PC-3 (cell line): ENCODE measurements around the gene EIF4EBP2. TPM values are rescaled to one million over a fixed set of nuclear protein-coding genes. Genes with fewer than 3 reads are reported as not detected.

Experiments used
- ATAC-seq: fragments of 200-7000 bp; cut with Tn5 transposase; 2 replicates; pipeline ENCODE4 v1.9.1; 2020; ENCODE audit warnings: mild to moderate bottlenecking, moderate library complexity
- BruUV-seq: library from RNA; stranded (reverse); fragments of 400-500 nt; replicated peaks from 2 replicates; lab custom pipeline; 2021; lab: Mats Ljungman, UMichigan
- CTCF ChIA-PET: fragments of 300-600 bp; sonication (Branson Sonifier 250); formaldehyde crosslinking; loops from one replicate; lab custom pipeline; 2022; ENCODE audit warnings: antibody characterized with exemption; lab: Charles Lee
- POLR2A ChIA-PET: fragments of 300-600 bp; sonication (Branson Sonifier 250); formaldehyde crosslinking; loops from one replicate; lab custom pipeline; 2022; ENCODE audit warnings: antibody characterized with exemption; ENCODE audit not compliant: unreplicated experiment; lab: Charles Lee
- DNase-seq: peaks from one replicate; pipeline ENCODE4 v3.0.0-alpha.2; 2015
- H2AFZ ChIP-seq: fragments of 300-600 bp; sonication (generic); 2 replicates; pipeline ENCODE4 v1.6.0; 2016; ENCODE audit warnings: antibody characterized with exemption, low read length
- H3F3A ChIP-seq: fragments of 300-600 bp; sonication (generic); one replicate; pipeline ENCODE4 v1.6.0; 2017; ENCODE audit warnings: antibody characterized with exemption, low read length, control low read depth, mild to moderate bottlenecking; ENCODE audit not compliant: unreplicated experiment
- H3K27ac ChIP-seq: fragments of 300-600 bp; sonication (generic); 2 replicates; pipeline ENCODE4 v1.5.1; 2016; ENCODE audit warnings: mild to moderate bottlenecking, low read length
- H3K27me3 ChIP-seq: fragments of 300-600 bp; sonication (generic); 2 replicates; pipeline ENCODE4 v1.6.1; 2016; ENCODE audit warnings: low read length, mixed read lengths
- H3K36me3 ChIP-seq: fragments of 300-600 bp; sonication (generic); 2 replicates; pipeline ENCODE4 v1.6.1; 2016; ENCODE audit warnings: low read depth, mixed run types, low read length, mixed read lengths
- H3K4me1 ChIP-seq: fragments of 300-600 bp; sonication (generic); 2 replicates; pipeline ENCODE4 v1.5.1; 2016; ENCODE audit warnings: low read length; ENCODE audit not compliant: insufficient read depth
- H3K4me2 ChIP-seq: fragments of 300-600 bp; sonication (generic); 2 replicates; pipeline ENCODE4 v1.6.0; 2016; ENCODE audit warnings: low read length
- H3K4me3 ChIP-seq: fragments of 300-600 bp; sonication (generic); 2 replicates; pipeline ENCODE4 v1.5.1; 2016; ENCODE audit warnings: mild to moderate bottlenecking, low read length, mixed read lengths
- H3K79me2 ChIP-seq: fragments of 300-600 bp; sonication (generic); 2 replicates; pipeline ENCODE4 v1.6.1; 2017; ENCODE audit warnings: low read length, mixed read lengths
- H3K9ac ChIP-seq: fragments of 300-600 bp; sonication (generic); 2 replicates; pipeline ENCODE4 v1.6.0; 2016; ENCODE audit warnings: mild to moderate bottlenecking, low read length
- H3K9me2 ChIP-seq: fragments of 300-600 bp; sonication (generic); replicated peaks from 2 replicates; pipeline ENCODE4 v1.6.1; 2016; ENCODE audit warnings: mixed run types, low read length, mixed read lengths
- H3K9me3 ChIP-seq: fragments of 300-600 bp; sonication (generic); 2 replicates; pipeline ENCODE4 v1.6.1; 2016; ENCODE audit warnings: low read length, mixed read lengths
- H4K20me1 ChIP-seq: fragments of 300-600 bp; sonication (generic); 2 replicates; pipeline ENCODE4 v1.6.1; 2016; ENCODE audit warnings: low read length, mixed read lengths
- EZH2 ChIP-seq: fragments of 300-600 bp; sonication (generic); IDR thresholded peaks from one replicate; pipeline ENCODE4 v1.6.1; 2017; ENCODE audit warnings: antibody characterized with exemption, mild to moderate bottlenecking, low read length; ENCODE audit not compliant: unreplicated experiment
- EZH2phosphoT487 ChIP-seq: fragments of 300-600 bp; sonication (generic); IDR thresholded peaks from 2 replicates; pipeline ENCODE4 v1.6.1; 2018; ENCODE audit warnings: mild to moderate bottlenecking, antibody characterized with exemption, low read length, borderline replicate concordance
- intact Hi-C: fragments of 100-400 bp; cut with micrococcal nuclease; formaldehyde crosslinking; loops from 2 replicates; pipeline ENCODE4 v1.9.0; 2023
- total RNA-seq: library from RNA; depleted of rRNA; stranded (reverse); fragments of >200 nt; gene quantifications from 2 replicates; pipeline ENCODE4 v1.2.3, GENCODE V29; 2014
- TF ChIP-seq, protein P1 (sequence below): fragments of 300-600 bp; sonication (generic); conservative IDR thresholded peaks from 2 replicates; pipeline ENCODE4 v1.5.1; 2017; ENCODE audit warnings: antibody characterized with exemption, low read depth, mild to moderate bottlenecking, low read length

EIF4EBP2 gene
- total RNA-seq, 1 experiment from 2014 or later, result 29.2 TPM

DNA sequence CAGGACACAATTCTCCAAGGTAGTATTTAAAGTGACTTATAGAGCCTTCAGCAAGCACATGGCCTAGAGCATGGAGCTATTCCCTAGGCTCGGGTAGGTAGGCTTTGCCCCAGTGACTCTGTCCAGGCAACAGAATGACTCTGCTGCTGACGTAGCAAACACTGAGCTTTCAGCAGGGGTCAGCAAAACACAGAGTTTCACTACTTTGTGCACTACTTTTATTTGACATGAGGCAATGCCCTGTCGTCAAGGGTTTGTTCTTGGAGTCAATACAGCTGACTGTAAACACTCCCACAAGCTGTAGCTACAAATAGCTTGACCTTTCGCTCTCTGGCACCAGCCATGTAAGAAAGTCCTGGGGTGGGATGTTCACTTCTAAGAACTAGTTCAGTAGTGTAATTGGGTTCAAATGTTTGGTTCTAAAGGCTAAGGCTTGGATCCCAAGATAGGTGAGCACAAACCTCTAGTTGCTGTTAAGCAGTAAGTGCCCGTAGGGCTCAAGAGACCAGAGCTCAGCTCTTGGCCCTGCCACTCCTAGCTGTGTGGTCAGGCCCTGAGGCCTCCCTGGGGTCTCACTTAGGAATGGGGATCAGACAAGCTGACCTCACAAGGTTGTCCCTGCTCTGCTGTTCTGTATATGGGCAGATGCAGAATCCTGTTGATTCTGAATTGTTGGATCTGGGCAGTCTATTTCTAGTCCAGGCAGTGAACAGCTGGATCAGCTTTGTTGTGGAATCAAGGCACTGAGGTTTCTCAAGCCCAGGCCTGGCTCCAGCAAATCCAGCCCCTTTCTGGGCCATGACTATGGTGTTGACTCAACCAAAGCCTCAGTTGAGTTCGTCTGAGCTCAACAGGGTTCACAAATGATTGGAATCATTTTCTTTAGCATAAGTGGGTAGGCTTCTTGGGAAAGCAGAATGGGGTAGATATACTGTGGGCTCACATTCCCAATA is 26.8 kb downstream of the EIF4EBP2 start:
- Histone ChIP-seq H3K27ac (no peak overlapping the region), H3K4me3 (no peak overlapping the region), H3K4me2 (no peak overlapping the region), H3K9me3 (no peaks in the 10 kb centered on the region), H3K9me2 (no peaks in the 10 kb centered on the region), H3K9ac (no peak overlapping the region), H3K79me2 (no peaks in the 10 kb centered on the region), H3K27me3 (no peaks in the 10 kb centered on the region), H3K4me1 (no peaks in the 10 kb centered on the region), H2AFZ (no peak overlapping the region), H4K20me1 (no peaks in the 10 kb centered on the region), H3K36me3 (peaks cover 36% of the 10 kb centered on the region; the same call in 1 of the 2 replicates), H3F3A (no peaks in the 10 kb centered on the region)
- ChIA-PET CTCF (interaction anchor here (0.6 to 1.1 kb wide), 2 partner anchors 43 to 51 kb away, joined by 4 to 5 read pairs; no protein-coding TSS in a partner anchor), POLR2A (no interaction called here)
- TF ChIP-seq, protein P1, sequence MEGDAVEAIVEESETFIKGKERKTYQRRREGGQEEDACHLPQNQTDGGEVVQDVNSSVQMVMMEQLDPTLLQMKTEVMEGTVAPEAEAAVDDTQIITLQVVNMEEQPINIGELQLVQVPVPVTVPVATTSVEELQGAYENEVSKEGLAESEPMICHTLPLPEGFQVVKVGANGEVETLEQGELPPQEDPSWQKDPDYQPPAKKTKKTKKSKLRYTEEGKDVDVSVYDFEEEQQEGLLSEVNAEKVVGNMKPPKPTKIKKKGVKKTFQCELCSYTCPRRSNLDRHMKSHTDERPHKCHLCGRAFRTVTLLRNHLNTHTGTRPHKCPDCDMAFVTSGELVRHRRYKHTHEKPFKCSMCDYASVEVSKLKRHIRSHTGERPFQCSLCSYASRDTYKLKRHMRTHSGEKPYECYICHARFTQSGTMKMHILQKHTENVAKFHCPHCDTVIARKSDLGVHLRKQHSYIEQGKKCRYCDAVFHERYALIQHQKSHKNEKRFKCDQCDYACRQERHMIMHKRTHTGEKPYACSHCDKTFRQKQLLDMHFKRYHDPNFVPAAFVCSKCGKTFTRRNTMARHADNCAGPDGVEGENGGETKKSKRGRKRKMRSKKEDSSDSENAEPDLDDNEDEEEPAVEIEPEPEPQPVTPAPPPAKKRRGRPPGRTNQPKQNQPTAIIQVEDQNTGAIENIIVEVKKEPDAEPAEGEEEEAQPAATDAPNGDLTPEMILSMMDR, result 0 out of 2 replicates have a peak, but pooled peaks have one; percentile 11
- TF ChIP-seq EZH2phosphoT487, result no peak
- no peak for TF ChIP-seq EZH2
- BruUV-seq, result no TSS peak
- intact Hi-C loops, result no loop called here
- ATAC-seq, result no peak
- no peak for DNase-seq

DNA sequence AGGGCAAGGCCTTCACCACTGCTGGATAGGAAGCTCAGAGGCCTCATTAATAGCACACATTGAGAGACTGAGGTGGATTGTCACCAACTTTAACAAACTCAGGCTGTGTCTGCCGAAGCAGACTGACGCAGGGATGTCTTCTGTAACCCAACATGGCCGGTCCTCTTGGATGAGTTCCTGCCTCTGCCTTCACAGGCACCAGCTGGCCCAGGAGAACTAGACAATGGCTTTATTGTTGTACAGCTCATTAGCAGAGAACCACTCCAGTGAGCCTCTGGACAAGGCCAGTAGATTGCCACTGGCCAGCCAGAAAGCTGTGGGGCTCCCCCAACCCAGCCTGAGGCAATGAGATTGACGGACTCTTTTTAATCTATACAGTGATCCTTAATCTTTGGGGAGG is 28.2 kb downstream of the EIF4EBP2 start:
- DNase-seq, result no peak
- H3K4me1 ChIP-seq, result no peaks in the 10 kb centered on the region
- BruUV-seq, result no TSS peak
- ChIA-PET CTCF (interaction anchor here (0.8 kb wide), 1 partner anchor 68 kb away, joined by 3 read pairs; no protein-coding TSS in a partner anchor), POLR2A (interaction anchor here (0.6 kb wide), 1 partner anchor 42 kb away, joined by 4 read pairs; no protein-coding TSS in a partner anchor)
- peak; percentile 23; the same call in 1 of the 2 replicates for ATAC-seq
- no peaks in the 10 kb centered on the region for H3K9me3 ChIP-seq
- H3K4me2 ChIP-seq, result no peak overlapping the region
- no peaks in the 10 kb centered on the region for H3K27me3 ChIP-seq
- H2AFZ ChIP-seq, result no peak overlapping the region
- H3K79me2 ChIP-seq, result no peaks in the 10 kb centered on the region
- intact Hi-C loops, result no loop called here
- H3K4me3 ChIP-seq, result no peak overlapping the region
- no peak overlapping the region for H3K27ac ChIP-seq
- H3K36me3 ChIP-seq, result peaks cover 25% of the 10 kb centered on the region; the same call in 1 of the 2 replicates
- no peak overlapping the region for H3K9ac ChIP-seq
- H4K20me1 ChIP-seq, result no peaks in the 10 kb centered on the region
- TF ChIP-seq EZH2 (no peak), EZH2phosphoT487 (no peak)
- TF ChIP-seq, protein P1, result no peak
- H3F3A ChIP-seq, result no peaks in the 10 kb centered on the region
- H3K9me2 ChIP-seq, result no peaks in the 10 kb centered on the region
